Uterus (tissue), 4 donors: Measurements from ENCODE around the gene STIM2. TPM values are rescaled to one million over a fixed set of nuclear protein-coding genes. Genes with fewer than 3 reads are reported as not detected.

Source experiments
- DNase-seq, 2 donors: peaks; one replicate each; pipeline ENCODE4 v3.0.0-alpha.2; 2019 to 2020
- H3K27ac ChIP-seq, 2 donors: fragments of 200-600 bp; sonication (generic); 1 replicate in 1 of 2; 2 replicates in 1 of 2; pipeline ENCODE4 v1.5.1; 2016 to 2018
- H3K27me3 ChIP-seq, 2 donors: fragments of 200-600 bp; sonication (generic); one replicate each; pipeline ENCODE4 v1.5.1; 2018 to 2019; ENCODE audit warnings: control low read depth in 1 of 2
- H3K36me3 ChIP-seq, 2 donors: fragments of 200-600 bp; sonication (generic); one replicate each; pipeline ENCODE4 v1.5.1; 2019; ENCODE audit warnings: control low read depth in 1 of 2
- H3K4me1 ChIP-seq, 2 donors: fragments of 200-600 bp; sonication (generic); one replicate each; pipeline ENCODE4 v1.5.1; 2018 to 2019; ENCODE audit warnings: control low read depth in 1 of 2
- H3K4me3 ChIP-seq, 2 donors: fragments of 200-600 bp; sonication (generic); 1 replicate in 1 of 2; 2 replicates in 1 of 2; pipeline ENCODE4 v1.5.1; 2018 to 2019; ENCODE audit warnings: mild to moderate bottlenecking in 1 of 2
- H3K9me3 ChIP-seq, 2 donors: fragments of 200-600 bp; sonication (generic); one replicate each; pipeline ENCODE4 v1.5.1; 2019; ENCODE audit warnings: control low read depth in 1 of 2
- CTCF ChIP-seq, 4 experiments: fragments of 200-600 bp in 2 of 4; fragments of 450-650 bp in 2 of 4; sonication (generic) in 2 of 4; IDR thresholded peaks; one replicate each; pipeline ENCODE4 v1.5.1; 2016 to 2019; ENCODE audit warnings: antibody characterized with exemption in 4 of 4, mild to moderate bottlenecking in 2 of 4, moderate library complexity in 1 of 4
- POLR2A ChIP-seq, 2 donors: fragments of 450-650 bp; IDR thresholded peaks; one replicate each; pipeline ENCODE4 v1.6.1; 2016; ENCODE audit warnings: antibody characterized with exemption in 2 of 2, mild to moderate bottlenecking in 1 of 2, moderate library complexity in 1 of 2
- intact Hi-C: fragments of 100-400 bp; cut with DNase I; formaldehyde crosslinking; loops from one replicate; pipeline ENCODE4 v1.15.1; 2023; ENCODE audit warnings: low total_unique reads
- total RNA-seq, 4 donors: library from RNA; depleted of rRNA in 3 of 4; stranded (reverse); fragments of >200 nt in 3 of 4; gene quantifications; one replicate each; pipeline versions ENCODE4 v1.1.0 to v1.2.4, GENCODE V29; 2014 to 2023
- donor health status: DM: yes; HTN: yes; CAD: no.

Gene STIM2
- total RNA-seq, 4 donors from 2014 or later, result 27.9 to 38.2 (median 29.4) TPM

GRCh38 chr4:27040356-27040755 lies 179.7 kb downstream of the STIM2 start:
- Histone ChIP-seq H3K27me3 (peaks cover 0 to 3% of the 10 kb centered on the region in 2 donors), H3K36me3 (no peaks in the 10 kb centered on the region), H3K27ac (no peak overlapping the region), H3K9me3 (peaks cover 0 to 2% of the 10 kb centered on the region in 2 donors), H3K4me1 (no peaks in the 10 kb centered on the region), H3K4me3 (no peak overlapping the region)
- intact Hi-C loops, result no loop called here
- TF ChIP-seq CTCF (IDR thresholded peaks at IDR 0.05), result no peak
- TF ChIP-seq POLR2A (IDR thresholded peaks at IDR 0.05), result no peak
- no peak for DNase-seq

GRCh38 chr4:27042411-27042810 lies 181.8 kb downstream of the STIM2 start:
- no peak for TF ChIP-seq CTCF (IDR thresholded peaks at IDR 0.05)
- no peak for TF ChIP-seq POLR2A (IDR thresholded peaks at IDR 0.05)

GRCh38 chr4:27043200-27043599 lies 182.6 kb downstream of the STIM2 start:
- Histone ChIP-seq H3K4me1 (no peaks in the 10 kb centered on the region), H3K27me3 (peaks cover 0 to 3% of the 10 kb centered on the region in 2 donors), H3K36me3 (no peaks in the 10 kb centered on the region), H3K27ac (no peak overlapping the region), H3K9me3 (no peaks in the 10 kb centered on the region), H3K4me3 (no peak overlapping the region)
- intact Hi-C loops, result no loop called here
- DNase-seq, result no peak
- TF ChIP-seq CTCF (IDR thresholded peaks at IDR 0.05), result no peak
- no peak for TF ChIP-seq POLR2A (IDR thresholded peaks at IDR 0.05)

More at GRCh38 chr4:27042411-27042810, 181.8 kb downstream of the STIM2 start:
- no peaks in the 10 kb centered on the region for H3K4me1 ChIP-seq
- H3K27me3 ChIP-seq, result peaks cover 0 to 3% of the 10 kb centered on the region in 2 donors
- H3K4me3 ChIP-seq, result no peak overlapping the region
- intact Hi-C loops, result no loop called here
- H3K9me3 ChIP-seq, result no peaks in the 10 kb centered on the region
- no peaks in the 10 kb centered on the region for H3K36me3 ChIP-seq
- no peak for DNase-seq
- H3K27ac ChIP-seq, result no peak overlapping the region

- Histone ChIP-seq H3K36me3 (no peaks in the 10 kb centered on the region), H3K27ac (no peak overlapping the region), H3K4me3 (no peak overlapping the region), H3K27me3 (peaks cover 0 to 3% of the 10 kb centered on the region in 2 donors), H3K9me3 (no peaks in the 10 kb centered on the region), H3K4me1 (no peaks in the 10 kb centered on the region)
- DNase-seq, result no peak
- intact Hi-C loops, result no loop called here
- no peak for TF ChIP-seq CTCF (IDR thresholded peaks at IDR 0.05)
- no peak for TF ChIP-seq POLR2A (IDR thresholded peaks at IDR 0.05)
Observed at GRCh38 chr4:27046851-27047250, 186.2 kb downstream of the STIM2 start.

GRCh38 chr4:27048429-27049238 lies 188.0 kb downstream of the STIM2 start:
- Histone ChIP-seq H3K36me3 (no peaks in the 10 kb centered on the region), H3K4me3 (peak overlapping the region; percentile 2 to 20), H3K9me3 (no peaks in the 10 kb centered on the region), H3K27me3 (peaks cover 0 to 3% of the 10 kb centered on the region in 2 donors), H3K4me1 (no peaks in the 10 kb centered on the region), H3K27ac (no peak overlapping the region)
- TF ChIP-seq POLR2A (IDR thresholded peaks at IDR 0.05) (no peak), CTCF (IDR thresholded peaks at IDR 0.05) (peak; percentile 66 to 86 (median 72))
- intact Hi-C loops, result no loop called here
- DNase-seq, result no peak
